GM19455 (cell line): ENCODE measurements around the gene CFDP1.

ENCODE experiments used
- ATAC-seq: cut with Tn5 transposase; IDR thresholded peaks from one replicate; pipeline ENCODE4 v1.9.1; 2021; ENCODE audit not compliant: unreplicated experiment

CFDP1 gene

DNA sequence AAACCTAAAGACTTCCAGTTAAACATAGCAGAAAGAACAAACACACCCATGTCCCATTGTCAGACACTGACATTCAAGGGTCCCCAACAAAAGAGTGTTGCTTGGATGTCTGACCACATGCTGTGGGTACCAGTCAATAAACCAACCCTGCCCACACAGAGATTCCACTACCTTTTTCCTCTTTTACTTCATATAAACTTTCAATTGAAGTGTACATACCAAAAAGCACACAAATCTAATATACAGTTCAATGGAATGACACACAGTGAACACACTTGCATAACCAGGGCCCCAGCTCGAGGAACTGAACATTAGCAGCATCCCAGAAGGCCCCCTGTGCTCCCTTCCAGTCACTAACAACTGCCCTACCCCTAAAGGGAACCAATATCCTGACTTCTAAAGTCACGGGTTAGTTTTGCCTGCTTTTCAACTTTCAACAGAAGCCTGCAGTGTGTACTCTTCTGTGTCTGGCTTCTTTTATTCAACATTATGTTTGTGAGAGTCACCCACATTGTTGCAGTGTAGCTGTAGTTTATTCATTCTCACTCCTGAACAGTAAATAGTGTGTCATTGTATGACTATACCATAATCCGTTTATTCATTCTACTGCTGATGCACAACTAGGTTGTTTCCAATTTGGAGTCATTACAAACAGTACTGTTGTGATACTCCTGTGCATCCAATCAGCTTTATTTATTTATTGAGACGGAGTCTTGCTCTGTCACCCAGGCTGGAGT is 18.0 kb downstream of the CFDP1 start:
- no peak for ATAC-seq

- no peak for ATAC-seq
Measured at GRCh38 chr16:75413951-75414350, 19.4 kb downstream of the CFDP1 start.

DNA sequence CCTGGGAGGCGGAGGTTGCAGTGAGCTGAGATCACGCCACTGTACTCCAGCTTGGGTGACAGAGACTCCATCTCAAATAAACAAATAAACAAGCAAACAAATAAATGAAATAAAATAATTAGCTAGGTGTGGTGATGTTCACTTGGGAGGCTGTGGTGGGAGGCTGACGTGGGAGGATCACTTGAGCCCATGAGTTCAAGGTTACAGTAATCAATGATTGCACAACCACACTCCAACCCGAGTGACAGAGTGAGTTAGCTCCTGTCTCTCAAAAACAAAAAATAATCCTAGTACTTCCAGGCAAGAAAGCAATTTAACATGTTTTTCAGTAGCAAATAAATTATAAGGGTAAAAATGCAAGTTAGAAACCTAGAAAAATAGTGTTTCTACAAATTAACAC is 26.4 kb downstream of the CFDP1 start:
- no peak for ATAC-seq

GRCh38 chr16:75402821-75403475 is 30.4 kb downstream of the CFDP1 start:
- no peak for ATAC-seq

DNA sequence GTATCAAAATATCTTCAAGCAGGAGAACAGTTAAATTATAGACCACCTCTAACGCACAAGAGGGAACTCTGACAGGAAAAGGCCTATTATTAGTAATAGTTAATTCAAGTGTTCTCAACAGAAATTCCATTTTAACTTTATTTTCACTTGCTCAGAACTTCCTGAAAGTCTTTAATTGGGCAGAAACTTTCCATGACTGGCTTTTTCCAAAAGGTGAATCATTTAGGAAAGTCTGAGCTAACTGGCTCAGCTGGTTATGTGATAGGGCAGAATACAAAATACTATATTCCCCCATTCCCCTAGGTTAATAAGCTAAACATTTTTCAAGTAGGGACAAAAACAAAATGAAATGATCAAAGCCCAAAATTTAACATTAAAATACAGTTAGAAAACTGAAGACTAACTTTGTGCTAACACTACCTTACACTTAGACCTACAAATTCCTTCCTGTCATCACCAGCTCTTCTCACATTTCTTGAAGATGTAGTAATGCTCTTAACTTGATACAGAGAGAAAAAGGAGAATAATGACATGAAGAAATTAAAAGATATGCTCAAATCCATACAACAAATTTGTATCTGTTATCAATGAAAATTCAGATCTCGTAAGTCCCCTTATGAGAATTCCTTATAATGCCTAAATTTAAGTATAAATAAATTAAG is 31.0 kb downstream of the CFDP1 start:
- ATAC-seq: no peak

DNA sequence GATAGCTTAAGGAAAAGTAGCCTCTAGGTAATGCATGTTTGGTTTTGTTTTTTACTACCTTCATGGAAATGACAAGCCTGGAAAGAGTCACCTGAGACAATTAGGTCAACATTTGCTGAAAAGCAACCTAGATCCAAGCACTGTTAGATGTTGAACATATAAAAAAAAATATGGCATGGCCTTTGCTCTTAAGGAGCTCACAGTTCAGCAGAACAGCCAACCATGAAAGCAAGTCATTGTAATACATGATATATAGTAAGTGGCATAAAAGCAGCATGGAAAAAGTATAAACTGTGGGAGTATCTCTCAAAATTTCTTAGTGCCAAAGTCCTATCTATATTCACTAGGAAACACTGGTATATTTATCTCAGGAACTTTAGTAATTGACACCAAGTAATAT is 31.6 kb downstream of the CFDP1 start:
- no peak for ATAC-seq

GRCh38 chr16:75398333-75398732 is 35.0 kb downstream of the CFDP1 start:
- ATAC-seq: no peak

- no peak for ATAC-seq
Measured at GRCh38 chr16:75394941-75395340, 38.4 kb downstream of the CFDP1 start.

- ATAC-seq: no peak
Measured at GRCh38 chr16:75392906-75393305, 40.4 kb downstream of the CFDP1 start.

GRCh38 chr16:75390926-75391653 is 42.2 kb downstream of the CFDP1 start:
- ATAC-seq: no peak

GRCh38 chr16:75389096-75389690 is 44.1 kb downstream of the CFDP1 start:
- ATAC-seq: no peak

GRCh38 chr16:75387951-75388350 is 45.4 kb downstream of the CFDP1 start:
- ATAC-seq: no peak

- no peak for ATAC-seq
Measured at GRCh38 chr16:75385507-75386152, 47.7 kb downstream of the CFDP1 start.

GRCh38 chr16:75383141-75383540 is 50.2 kb downstream of the CFDP1 start:
- no peak for ATAC-seq

GRCh38 chr16:75382611-75383010 is 50.7 kb downstream of the CFDP1 start:
- ATAC-seq: no peak

GRCh38 chr16:75380870-75381269 is 52.4 kb downstream of the CFDP1 start:
- no peak for ATAC-seq

GRCh38 chr16:75379911-75380847 is 53.1 kb downstream of the CFDP1 start:
- peak; percentile 87 for ATAC-seq

DNA sequence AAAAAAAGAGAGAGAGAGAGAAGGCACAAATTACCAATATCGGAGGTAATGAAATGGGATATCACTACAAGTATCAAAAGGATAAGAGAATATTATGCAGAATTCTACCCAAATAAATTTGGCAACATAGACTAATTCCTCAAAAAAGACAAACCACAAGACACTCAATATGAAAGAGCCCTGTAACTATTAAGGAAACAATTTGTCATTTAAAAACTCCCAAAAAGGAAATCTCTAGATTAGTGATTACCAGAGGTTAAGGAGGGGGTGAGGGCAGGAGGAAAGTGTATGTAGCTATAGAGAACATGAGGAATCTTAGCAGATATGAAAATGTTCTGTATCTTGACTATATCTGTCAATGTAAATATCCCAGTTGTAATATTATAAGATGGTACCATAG is 54.0 kb downstream of the CFDP1 start:
- no peak for ATAC-seq

DNA sequence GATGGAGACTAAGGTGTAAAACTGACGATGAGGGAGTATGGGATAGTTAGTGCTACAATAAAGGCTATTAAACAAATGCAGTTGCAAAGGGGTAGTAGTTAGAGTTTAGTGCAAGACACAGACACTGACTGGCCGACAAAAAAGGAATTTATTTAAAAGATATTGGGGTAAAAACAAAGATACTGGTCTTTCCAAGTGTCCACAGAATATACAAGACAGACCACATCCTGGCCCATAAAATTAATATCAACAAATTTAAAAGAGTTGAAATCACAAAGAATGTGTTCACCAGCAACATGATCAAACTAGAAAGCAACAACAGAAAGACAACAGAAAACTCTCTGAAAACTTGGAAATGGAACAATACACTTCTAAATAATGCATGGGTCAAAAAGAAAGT is 54.7 kb downstream of the CFDP1 start:
- ATAC-seq: no peak
